GM18502 (cell line): ENCODE results near the gene SH3PXD2A.
A peak's percentile ranks its signal among the peaks of the same experiment; 100 is the strongest.

ENCODE experiments used
- ATAC-seq: cut with Tn5 transposase; IDR thresholded peaks from one replicate; pipeline ENCODE4 v1.9.1; 2021; ENCODE audit warnings: mild to moderate bottlenecking; ENCODE audit not compliant: unreplicated experiment, poor library complexity

Gene SH3PXD2A

DNA sequence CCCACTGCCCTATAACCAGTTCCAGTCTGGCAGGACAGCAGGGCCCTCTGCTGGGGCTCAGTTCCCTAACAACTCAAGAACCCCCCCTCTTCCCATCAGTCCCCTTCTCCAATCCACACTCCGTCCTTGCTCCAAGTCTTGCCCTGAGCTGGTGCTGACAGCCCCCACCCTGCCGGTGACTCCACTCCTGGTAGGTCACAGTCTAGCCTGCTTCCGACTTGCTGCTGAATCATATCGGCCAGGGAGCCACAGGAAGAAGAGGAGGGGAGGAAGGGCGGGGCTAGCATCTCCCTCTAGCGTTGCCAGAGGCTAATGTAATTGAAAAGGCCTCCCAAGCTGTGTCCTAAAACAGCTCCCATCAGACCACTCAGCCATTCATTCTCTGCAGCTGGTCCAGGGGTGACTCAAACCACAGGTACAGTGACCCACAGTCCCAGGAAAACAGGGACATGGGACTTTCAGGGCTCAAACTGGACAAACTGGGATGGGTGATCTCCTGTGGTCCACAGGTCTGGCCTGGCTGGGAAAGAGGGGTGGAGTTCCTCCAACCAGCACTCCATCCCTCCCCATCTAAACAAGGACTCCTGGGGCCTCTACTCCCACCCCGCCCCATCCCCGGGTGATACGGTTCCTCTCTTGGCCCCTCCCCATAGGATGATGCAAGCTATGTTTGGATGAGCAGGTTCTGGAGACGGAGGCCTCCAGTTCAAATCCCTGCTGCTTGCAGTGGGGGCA lies 158.8 kb downstream of the SH3PXD2A start:
- ATAC-seq, result peak; percentile 48

DNA sequence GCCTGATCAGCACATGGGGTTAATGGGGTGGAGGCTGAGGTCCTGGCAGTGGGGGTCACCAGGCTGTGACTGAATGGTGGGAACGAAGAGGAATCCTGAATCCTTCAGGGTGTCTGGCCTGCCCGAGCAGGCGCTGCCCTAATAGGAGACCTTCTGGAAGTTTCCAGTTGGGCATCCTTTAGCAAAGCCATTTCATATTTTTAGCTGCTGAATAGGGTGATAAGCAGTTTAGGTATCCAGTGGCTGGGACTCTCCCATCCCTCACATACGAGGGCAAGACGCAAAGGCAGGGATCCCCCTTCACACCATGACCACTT lies 159.3 kb downstream of the SH3PXD2A start:
- no peak for ATAC-seq

DNA sequence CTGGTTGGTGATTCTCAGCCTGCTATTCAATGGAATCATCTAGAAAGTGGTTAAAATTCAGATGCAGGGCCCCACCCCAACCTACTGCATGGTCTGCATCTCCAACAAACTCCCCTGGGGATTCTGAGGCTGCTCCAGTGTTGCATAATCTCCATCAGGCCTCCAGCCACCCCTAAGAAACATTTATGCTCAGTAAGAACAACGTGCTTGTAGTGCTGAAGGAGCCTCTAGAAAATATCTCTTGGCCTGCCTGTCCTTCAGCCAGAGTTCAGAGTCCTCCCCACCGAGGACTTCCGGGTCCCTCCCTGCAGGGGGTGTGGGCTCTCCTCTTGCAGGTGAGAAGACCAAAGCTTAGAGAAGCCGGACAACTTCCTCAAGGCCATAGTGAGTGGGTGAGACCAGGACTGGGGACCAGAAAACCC lies 159.8 kb downstream of the SH3PXD2A start:
- no peak for ATAC-seq

- ATAC-seq, result no peak
Observed at GRCh38 chr10:103693812-103694205, 161.6 kb downstream of the SH3PXD2A start.

DNA sequence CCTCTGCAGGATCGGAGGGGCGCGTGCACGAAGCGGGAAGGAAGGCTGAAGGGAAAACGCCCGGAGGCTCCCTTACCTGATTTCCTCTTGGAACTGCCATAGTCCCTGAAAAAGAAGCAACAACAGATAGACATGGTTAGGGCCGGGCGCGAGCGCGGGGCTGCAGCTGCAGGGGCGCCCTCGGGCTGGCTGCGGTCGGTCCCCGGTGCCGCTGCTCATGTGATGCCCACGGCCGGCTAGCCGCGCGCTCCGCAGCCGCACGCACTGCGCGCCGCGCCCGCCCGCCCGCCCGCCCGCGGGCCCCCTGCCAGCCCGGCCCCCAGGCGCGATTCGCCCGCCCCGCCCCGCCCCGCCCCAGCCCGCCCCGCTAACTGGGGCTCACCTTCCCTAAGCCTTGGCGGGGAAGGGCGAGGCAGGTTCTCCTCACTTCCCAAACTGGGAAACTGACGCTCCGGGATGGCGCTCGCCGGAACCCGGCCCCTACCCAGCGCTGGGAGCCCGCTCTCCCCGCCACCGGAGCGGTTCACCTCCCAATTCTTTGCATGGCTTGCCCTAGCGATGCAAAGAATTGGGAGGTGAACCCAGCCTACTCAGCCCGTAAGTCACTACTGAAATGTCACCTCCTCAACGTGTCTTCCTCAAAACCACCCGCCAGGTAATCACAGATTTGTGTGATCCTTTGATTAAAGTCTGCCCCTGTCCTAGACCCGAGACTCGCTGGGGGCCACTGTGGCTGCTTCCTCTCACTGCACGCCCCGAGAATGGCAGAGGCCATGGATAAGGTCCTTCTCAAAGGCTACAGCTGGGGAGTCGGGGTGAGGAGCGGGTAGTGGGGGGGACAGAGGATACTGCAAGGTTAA lies 162.2 kb downstream of the SH3PXD2A start:
- ATAC-seq, result peak; percentile 28

DNA sequence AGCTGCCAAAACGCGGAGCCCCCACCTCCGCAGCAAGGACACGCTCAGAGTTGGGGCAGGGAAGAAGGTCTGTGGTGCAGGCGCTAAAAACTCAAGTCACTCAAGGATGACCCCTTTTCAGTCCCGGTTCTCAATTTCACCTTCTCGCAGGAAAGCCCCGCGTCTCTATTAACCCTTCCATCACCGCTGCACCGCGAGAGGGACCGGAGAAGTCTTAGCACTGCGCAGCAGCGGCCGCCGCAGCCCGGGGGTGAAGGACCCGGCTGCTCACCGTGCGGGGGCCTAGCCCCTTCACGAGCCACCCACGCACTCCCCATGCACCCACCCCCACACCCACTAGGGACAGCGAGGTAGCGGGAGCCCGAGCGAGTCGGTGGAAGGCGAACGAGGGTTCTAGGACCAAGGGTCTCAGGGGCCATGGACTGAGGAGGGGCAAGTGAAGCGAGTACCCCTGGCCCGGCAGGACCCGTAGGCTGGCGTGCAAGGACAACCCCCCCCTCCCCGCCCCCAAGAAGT lies 162.9 kb downstream of the SH3PXD2A start:
- ATAC-seq, result peak; percentile 52

DNA sequence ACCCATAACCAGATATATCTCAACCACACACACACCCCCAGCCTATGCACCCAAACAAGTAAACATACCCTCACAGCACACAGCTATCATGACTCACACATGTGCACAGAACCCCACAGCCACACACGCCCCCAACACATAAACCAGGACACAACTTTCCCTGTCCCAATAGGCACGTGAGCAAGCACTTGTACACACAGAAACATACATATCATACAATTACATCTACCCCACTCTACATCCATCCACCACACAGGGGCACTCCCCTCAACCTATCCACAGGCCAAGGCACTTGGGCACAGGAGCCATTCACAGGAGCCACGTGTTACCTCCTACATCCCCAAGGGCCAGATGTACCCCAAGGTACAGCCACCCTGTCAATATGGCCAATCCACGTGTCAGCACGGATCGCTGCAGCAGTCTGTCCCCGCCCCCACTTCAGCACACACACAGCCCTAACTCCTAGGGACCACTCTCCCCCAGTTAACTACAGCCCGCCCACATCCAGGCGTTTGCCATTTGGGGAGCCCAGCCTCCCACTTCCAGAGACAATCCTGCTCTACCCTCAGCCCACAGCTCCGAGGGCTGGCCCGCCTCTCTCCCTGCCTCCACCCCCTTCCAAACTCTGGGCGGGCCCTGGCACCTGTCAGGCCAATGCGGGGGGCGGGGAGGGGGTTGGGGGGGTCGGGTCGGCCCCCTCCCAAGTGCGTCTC lies 163.5 kb downstream of the SH3PXD2A start:
- peak; percentile 35 for ATAC-seq

DNA sequence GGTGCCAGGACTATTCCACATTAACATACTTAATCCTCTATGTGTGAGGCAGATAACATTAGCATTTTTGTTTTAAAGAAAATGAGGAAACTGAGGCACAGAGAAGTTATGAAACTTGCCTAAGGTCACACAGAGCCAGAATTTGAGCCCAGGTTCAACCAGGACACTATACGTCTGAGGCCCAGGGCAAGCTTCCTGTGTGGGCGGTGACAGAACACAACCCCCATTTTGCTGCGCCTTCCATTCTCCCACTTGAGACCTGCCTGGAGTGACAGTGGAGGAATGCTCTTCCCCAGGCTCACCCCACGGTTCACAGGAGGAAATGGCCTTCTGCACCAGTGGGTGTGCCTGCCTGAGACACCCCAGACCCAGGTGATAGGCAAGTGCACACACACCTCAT lies 164.1 kb downstream of the SH3PXD2A start:
- no peak for ATAC-seq

DNA sequence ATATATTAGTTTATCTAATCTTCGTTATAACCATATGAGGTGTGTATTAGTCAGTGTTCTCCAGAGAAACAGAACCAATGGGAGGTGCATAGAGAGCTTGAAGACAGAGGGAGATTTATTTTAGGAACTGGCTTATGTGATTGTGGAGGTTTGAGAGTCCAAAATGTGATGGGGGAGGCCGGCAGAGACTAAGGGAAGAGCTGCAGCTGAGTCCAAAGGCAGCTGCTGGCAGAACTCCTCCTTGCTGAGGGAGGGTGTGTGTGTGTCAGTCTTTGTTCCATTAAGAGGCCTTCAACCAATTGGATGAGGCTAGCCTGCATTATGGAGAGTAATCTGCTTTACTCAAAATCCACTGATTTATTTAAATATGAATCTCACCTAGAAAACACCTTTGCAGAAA lies 165.1 kb downstream of the SH3PXD2A start:
- ATAC-seq, result no peak

GRCh38 chr10:103688491-103688890 lies 166.9 kb downstream of the SH3PXD2A start:
- ATAC-seq, result no peak

GRCh38 chr10:103687718-103688117 lies 167.7 kb downstream of the SH3PXD2A start:
- ATAC-seq, result no peak

DNA sequence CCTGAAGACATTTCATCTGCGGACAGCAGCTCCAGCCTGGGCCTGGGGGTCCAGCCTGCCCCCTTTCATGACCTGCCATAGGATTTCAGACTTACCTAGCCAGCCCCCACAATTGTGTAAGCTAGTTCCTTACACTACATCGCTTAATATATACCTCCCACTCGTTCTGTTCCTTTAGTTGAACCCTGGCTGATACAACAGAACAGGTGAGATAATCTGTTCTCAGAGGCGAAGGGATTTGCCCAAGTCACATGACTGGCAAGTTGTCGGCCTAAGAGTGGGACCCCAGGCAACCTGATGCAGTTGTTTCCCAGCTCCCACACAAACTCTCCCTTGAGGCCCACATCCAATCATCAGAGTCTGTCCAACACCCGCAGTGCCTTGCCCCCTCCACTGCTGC lies 168.2 kb downstream of the SH3PXD2A start:
- ATAC-seq, result no peak

DNA sequence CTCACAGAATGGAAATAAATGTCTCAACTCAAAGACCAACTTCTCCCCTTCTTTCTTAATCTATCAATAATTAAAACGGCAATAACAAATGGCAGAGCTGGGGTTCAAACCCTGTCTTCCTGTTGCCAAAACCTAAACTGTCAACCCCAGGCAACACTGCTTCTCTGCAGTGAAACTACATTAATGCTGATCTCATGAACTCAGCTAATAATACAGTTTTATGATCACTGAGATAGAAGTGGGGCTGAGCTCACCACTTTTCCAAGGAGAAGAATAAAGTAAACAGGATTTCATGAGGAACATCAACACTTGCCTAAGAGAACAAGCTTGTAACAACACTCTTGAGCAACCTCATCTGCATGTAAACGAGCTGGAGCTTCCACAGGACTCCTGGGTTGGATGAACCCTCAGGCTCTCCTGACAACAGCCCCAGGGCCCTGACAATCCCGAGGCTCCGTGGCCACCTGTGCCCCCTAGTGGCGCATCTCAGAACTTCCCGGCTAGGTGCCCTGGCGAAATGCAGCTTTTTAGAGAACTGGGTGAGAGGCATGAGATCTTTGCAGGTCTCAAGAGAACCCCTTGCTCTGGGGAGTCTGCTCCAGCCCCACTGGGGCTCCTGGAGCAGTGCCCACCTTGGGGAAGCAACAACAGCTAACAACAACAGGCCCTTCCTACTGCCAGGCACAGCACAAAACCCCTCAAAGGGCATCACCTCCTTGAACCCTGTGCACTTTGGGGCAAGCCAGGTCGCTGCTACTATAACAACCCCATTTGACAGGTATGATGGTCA lies 169.3 kb downstream of the SH3PXD2A start:
- ATAC-seq, result peak; percentile 82

GRCh38 chr10:103683851-103684250 lies 171.5 kb downstream of the SH3PXD2A start:
- no peak for ATAC-seq

GRCh38 chr10:103682631-103683030 lies 172.7 kb downstream of the SH3PXD2A start:
- no peak for ATAC-seq

DNA sequence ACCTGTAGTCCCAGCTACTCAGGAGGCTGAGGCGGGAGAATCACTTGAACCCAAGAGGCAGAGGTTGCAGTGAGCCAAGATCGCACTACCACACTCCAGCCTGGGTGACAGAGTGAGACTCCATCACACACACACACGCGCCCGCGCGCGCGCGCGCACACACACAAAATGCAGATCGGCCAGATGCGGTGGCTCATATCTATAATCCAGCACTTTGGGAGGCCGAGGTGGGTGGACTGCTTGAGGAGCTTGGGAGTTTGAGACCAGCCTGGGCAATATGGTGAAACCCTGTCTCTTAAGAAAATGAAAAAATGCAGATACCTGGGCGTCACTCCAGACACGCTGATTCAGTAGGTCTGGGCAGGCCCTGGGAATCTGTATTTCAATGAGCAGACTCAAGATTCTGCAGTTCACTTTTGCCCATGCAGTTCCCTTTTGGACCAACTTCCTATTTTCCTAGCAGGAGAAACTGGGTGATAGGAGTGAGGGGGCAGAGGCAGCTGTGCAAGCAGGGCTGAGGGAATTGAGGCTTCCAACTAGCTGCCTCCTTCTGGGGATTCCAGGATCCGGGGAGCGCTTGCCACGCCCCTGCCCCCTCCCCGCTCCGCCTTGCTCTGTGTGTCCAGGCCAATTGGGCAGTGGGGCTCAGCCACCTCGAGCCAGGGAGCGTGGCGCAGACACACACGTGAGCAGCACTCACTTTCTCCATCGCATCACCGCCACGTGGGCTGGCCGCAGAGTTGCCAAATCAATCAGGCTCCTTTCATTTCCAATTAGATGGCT lies 173.6 kb downstream of the SH3PXD2A start:
- no peak for ATAC-seq

- ATAC-seq, result no peak
Observed at GRCh38 chr10:103680869-103681236, 174.5 kb downstream of the SH3PXD2A start.

GRCh38 chr10:103679096-103679790 lies 176.1 kb downstream of the SH3PXD2A start:
- peak; percentile 78 for ATAC-seq

GRCh38 chr10:103678178-103678526 lies 177.2 kb downstream of the SH3PXD2A start:
- ATAC-seq, result peak; percentile 89
